ENCODE measurements around the gene TBXAS1.

TBXAS1 gene

DNA sequence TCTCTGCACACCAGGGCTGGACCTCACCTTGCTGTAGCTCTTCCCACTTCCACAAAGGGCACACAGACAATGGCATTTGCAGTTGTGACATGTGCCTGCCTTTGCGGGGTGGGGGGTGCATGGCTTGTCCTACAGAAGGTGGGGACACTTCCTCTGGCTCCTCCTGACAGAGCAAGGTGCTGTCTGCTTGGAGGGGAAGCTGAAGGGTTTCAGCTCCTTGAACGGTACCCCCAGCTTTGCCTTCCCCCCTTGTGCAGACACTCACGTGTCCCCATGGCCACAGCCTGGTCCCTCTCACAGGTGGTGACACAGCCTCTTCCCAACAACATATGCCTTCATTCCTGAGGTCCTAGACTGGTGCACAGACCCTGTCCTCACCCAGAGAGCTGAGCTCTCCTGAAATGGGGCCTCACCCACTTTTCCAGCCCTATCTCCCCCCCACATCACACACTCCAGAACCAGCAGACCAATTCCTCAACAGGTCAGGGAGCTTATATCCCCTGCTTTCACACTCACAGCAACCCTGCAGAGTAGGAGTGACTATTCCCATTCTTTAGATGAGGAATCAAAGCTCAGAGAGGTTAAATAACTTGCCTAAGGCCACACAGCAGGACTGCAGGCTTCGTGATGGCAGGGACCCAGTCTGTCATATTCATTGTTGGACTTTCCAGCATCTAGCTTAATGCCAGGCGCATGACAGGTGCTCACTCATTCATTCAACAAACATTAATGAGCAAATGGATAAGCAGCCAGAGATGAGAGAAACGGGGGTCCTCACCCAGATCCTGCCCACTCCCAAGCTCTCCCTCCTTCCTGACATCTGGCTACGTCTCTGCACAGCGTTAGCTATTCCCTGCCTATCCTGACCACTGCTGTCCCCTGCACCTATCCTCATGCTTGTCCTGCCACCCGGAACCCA is 189.3 kb downstream of the TBXAS1 start:
- no peak overlapping the region for H3K27ac ChIP-seq
- TF ChIP-seq, protein P1, sequence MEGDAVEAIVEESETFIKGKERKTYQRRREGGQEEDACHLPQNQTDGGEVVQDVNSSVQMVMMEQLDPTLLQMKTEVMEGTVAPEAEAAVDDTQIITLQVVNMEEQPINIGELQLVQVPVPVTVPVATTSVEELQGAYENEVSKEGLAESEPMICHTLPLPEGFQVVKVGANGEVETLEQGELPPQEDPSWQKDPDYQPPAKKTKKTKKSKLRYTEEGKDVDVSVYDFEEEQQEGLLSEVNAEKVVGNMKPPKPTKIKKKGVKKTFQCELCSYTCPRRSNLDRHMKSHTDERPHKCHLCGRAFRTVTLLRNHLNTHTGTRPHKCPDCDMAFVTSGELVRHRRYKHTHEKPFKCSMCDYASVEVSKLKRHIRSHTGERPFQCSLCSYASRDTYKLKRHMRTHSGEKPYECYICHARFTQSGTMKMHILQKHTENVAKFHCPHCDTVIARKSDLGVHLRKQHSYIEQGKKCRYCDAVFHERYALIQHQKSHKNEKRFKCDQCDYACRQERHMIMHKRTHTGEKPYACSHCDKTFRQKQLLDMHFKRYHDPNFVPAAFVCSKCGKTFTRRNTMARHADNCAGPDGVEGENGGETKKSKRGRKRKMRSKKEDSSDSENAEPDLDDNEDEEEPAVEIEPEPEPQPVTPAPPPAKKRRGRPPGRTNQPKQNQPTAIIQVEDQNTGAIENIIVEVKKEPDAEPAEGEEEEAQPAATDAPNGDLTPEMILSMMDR (IDR thresholded peaks at IDR 0.05), result no peak
- TF ChIP-seq ZFX (IDR thresholded peaks at IDR 0.05; ENCODE audit: borderline replicate concordance), result no peak

GRCh38 chr7:140019172-140019571 is 190.1 kb downstream of the TBXAS1 start:
- H3K27ac ChIP-seq, result no peak overlapping the region

GRCh38 chr7:140019606-140020005 is 190.5 kb downstream of the TBXAS1 start:
- TF ChIP-seq, protein P1 (IDR thresholded peaks at IDR 0.05), result no peak
- TF ChIP-seq ZFX (IDR thresholded peaks at IDR 0.05; ENCODE audit: borderline replicate concordance), result no peak
- H3K27ac ChIP-seq, result no peak overlapping the region

More at GRCh38 chr7:140019172-140019571, 190.1 kb downstream of the TBXAS1 start:
- no peak for TF ChIP-seq ZFX (IDR thresholded peaks at IDR 0.05; ENCODE audit: borderline replicate concordance)
- TF ChIP-seq, protein P1 (IDR thresholded peaks at IDR 0.05), result no peak

DNA sequence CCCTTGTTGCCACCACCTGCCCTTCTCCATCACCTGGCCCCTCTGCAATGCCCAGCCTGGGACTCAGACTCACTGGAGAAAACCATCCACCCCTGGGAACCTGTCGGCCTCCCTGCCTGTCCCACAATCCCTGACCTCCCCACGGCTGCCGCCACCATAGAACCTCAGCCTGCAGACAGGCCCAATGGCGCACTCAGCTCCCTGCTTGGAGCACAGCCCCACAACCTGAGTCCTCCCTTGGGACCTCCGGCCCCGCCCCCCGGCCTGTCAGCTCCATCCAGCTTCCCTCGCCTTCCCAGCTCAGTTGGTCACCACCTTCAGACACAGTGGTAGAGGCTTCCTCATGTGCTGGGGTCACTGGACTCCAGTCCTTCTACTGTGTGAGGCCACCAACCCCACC is 192.5 kb downstream of the TBXAS1 start:
- no peak for TF ChIP-seq ZFX (IDR thresholded peaks at IDR 0.05; ENCODE audit: borderline replicate concordance)
- TF ChIP-seq, protein P1 (IDR thresholded peaks at IDR 0.05), result no peak
- no peak overlapping the region for H3K27ac ChIP-seq

GRCh38 chr7:140022582-140023211 is 193.6 kb downstream of the TBXAS1 start:
- TF ChIP-seq, protein P1 (IDR thresholded peaks at IDR 0.05), result no peak
- TF ChIP-seq ZFX (IDR thresholded peaks at IDR 0.05; ENCODE audit: borderline replicate concordance), result no peak
- no peak overlapping the region for H3K27ac ChIP-seq

DNA sequence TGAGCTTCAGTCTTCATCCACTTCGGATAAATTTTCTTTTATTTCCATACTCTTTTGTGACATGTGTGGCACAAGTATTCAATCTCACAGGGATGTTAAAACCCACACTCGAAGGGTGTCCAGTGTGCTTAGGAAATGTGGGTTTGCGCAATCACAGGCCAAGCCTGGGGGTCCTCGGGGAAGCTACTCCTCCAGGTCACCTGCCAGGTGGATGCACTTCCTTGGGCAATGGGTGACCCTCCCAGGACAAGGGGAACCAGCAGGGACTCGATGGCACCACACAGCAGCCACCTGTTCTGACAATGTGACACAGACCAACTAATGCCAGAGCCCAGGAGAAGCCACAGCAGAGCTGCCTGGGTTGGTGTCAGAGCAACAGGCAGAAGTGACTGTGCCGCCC is 194.7 kb downstream of the TBXAS1 start:
- H3K27ac ChIP-seq, result no peak overlapping the region
- TF ChIP-seq, protein P1 (IDR thresholded peaks at IDR 0.05), result no peak
- no peak for TF ChIP-seq ZFX (IDR thresholded peaks at IDR 0.05; ENCODE audit: borderline replicate concordance)

DNA sequence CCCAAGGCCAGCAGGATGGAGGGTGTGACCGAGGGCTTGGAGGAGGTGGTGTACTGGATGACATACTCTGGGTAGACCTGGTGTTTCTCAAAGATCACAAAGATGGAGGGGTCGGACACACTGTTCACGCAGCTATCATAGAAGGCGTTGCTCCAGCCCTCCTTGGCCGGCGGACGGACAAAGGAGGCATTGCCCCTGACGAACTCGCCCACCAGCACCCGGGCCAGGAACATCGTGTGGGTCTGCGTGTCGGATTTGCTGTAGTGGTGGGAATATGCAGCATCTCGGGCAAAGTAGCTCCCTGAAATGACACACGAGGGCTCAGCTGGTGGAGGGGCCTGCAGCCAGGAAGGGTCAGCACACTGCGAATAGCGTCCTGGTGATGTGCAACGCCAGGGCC is 195.5 kb downstream of the TBXAS1 start:
- no peak overlapping the region for H3K27ac ChIP-seq
- no peak for TF ChIP-seq ZFX (IDR thresholded peaks at IDR 0.05; ENCODE audit: borderline replicate concordance)
- TF ChIP-seq, protein P1 (IDR thresholded peaks at IDR 0.05), result no peak

Measured in 22Rv1 (cell line).